K562 (cell line): ENCODE results near the gene RDH5.

Experiments used
- NR2C2 ChIP-seq, 2 experiments: fragments of 200-800 bp in 1 of 2; sonication (Bioruptor generic) in 1 of 2; sonication (generic) in 1 of 2; formaldehyde crosslinking in 1 of 2; IDR thresholded peaks; 2 replicates each; pipeline versions ENCODE4 v1.6.1 to v1.8.0; 2016 to 2022; ENCODE audit warnings: mild to moderate bottlenecking in 1 of 2, missing compliant biosample characterization in 1 of 2, missing genetic modification characterization in 1 of 2, missing genetic modification reagents in 1 of 2
- NR2F6 ChIP-seq: fragments of 450-650 bp; formaldehyde crosslinking; IDR thresholded peaks from 2 replicates; pipeline ENCODE4 v1.4.0; 2020; ENCODE audit warnings: mild to moderate bottlenecking
- POLR3A ChIP-seq: IDR thresholded peaks from 2 replicates; pipeline ENCODE4 v1.6.1; 2011; ENCODE audit warnings: borderline replicate concordance, mild to moderate bottlenecking, moderate library complexity; ENCODE audit not compliant: insufficient read length, insufficient read depth; ENCODE audit errors: extremely low read depth
- ZNF324 ChIP-seq: fragments of 250-450 bp; sonication (Bioruptor Pico); IDR thresholded peaks from 2 replicates; pipeline ENCODE4 v1.4.0; 2020; ENCODE audit warnings: mild to moderate bottlenecking
- TF ChIP-seq, protein P1 (sequence below), 3 experiments: IDR thresholded peaks in 2 of 3; conservative IDR thresholded peaks in 1 of 3; 2 replicates each; pipeline ENCODE4 v1.5.1; 2011 to 2012; ENCODE audit warnings: low read length in 3 of 3, mild to moderate bottlenecking in 3 of 3, control low read depth in 2 of 3, improper control_type of control experiment in 1 of 3, inconsistent platforms in 1 of 3, low read depth in 1 of 3, mixed read lengths in 1 of 3, moderate library complexity in 1 of 3; ENCODE audit not compliant: insufficient read depth in 2 of 3

DNA sequence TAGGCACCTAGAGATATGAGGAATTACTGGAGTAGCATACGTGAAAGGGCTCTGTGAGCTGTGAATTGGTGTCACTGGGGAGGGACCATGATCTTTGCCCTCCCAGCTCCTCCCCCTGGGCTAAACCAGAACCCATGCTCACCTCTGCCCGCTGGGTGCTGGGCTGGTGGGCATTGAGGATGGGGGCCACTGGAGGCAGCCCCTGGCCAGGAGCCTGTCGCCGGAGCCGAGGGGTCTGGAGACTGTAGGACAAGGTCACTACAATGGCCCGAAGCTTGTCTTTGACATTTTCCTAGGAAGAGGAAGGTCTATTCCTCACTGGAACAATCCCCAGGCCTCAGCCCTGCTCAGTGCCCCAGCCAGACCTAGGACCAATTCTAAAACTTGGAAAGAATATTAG lies 24.1 kb upstream of the RDH5 start:
- TF ChIP-seq ZNF324 (CRISPR knock-in tag) (no peak), NR2C2 (CRISPR knock-in tag; IDR thresholded peaks at IDR 0.05) (no peak), NR2C2 (tag; IDR thresholded peaks at IDR 0.05) (no peak), NR2F6 (CRISPR knock-in tag) (no peak), POLR3A (no peak)
- TF ChIP-seq, protein P1, sequence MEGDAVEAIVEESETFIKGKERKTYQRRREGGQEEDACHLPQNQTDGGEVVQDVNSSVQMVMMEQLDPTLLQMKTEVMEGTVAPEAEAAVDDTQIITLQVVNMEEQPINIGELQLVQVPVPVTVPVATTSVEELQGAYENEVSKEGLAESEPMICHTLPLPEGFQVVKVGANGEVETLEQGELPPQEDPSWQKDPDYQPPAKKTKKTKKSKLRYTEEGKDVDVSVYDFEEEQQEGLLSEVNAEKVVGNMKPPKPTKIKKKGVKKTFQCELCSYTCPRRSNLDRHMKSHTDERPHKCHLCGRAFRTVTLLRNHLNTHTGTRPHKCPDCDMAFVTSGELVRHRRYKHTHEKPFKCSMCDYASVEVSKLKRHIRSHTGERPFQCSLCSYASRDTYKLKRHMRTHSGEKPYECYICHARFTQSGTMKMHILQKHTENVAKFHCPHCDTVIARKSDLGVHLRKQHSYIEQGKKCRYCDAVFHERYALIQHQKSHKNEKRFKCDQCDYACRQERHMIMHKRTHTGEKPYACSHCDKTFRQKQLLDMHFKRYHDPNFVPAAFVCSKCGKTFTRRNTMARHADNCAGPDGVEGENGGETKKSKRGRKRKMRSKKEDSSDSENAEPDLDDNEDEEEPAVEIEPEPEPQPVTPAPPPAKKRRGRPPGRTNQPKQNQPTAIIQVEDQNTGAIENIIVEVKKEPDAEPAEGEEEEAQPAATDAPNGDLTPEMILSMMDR (IDR thresholded peaks at IDR 0.05 in 2 of 3, conservative IDR thresholded peaks at IDR 0.05 in 1 of 3; ENCODE audit: insufficient read depth in 2 of 3, low read depth in 1 of 3, low read length in 3 of 3): no peak
